HepG2 (cell line): ENCODE measurements around the gene CTXN1. TPM values are rescaled to one million over a fixed set of nuclear protein-coding genes. Genes with fewer than 3 reads are reported as not detected.

Experiments
- ATAC-seq: fragments of 200-7000 bp; cut with Tn5 transposase; 3 replicates; pipeline ENCODE4 v1.9.1; 2020; ENCODE audit warnings: mild to moderate bottlenecking, moderate library complexity
- BruUV-seq: library from RNA; stranded (reverse); fragments of 400-500 nt; replicated peaks from 2 replicates; lab custom pipeline; 2021; lab: Mats Ljungman, UMichigan
- CTCF ChIA-PET: fragments of 300-600 bp; formaldehyde crosslinking; extraction: SDS; loops from one replicate; lab custom pipeline; 2021; ENCODE audit warnings: low total read pairs, inconsistent platforms, low intra/inter-chr PET ratio; lab: Yijun Ruan, JAX
- POLR2A ChIA-PET: fragments of 350-600 bp; sonication (Branson Sonifier 250); formaldehyde crosslinking; loops from one replicate; lab custom pipeline; 2020; ENCODE audit warnings: antibody characterized with exemption, inconsistent platforms; lab: Yijun Ruan, JAX
- DNase-seq: peaks from one replicate; pipeline ENCODE4 v3.0.0-alpha.2; 2015; ENCODE audit warnings: low spot score
- FAIRE-seq: peaks from 3 replicates; lab custom pipeline; 2011; peaks lifted over from hg19 to GRCh38; lab: Jason Lieb, UNC
- H2AFZ ChIP-seq: one replicate; pipeline ENCODE4 v1.6.1; 2011; ENCODE audit warnings: low read length, inconsistent platforms
- H3K27ac ChIP-seq: fragments of 300-600 bp; 3 replicates; pipeline ENCODE4 v1.8.0; 2011; ENCODE audit warnings: mixed run types, mild to moderate bottlenecking, mixed read lengths, low read length, inconsistent platforms; ENCODE audit not compliant: insufficient read depth; ENCODE audit errors: extremely low read length
- H3K27me3 ChIP-seq, 2 experiments: fragments of 200-600 bp in 1 of 2; 2 replicates in 1 of 2; 3 replicates in 1 of 2; pipeline versions ENCODE4 v1.6.0 to v1.8.0; 2011; ENCODE audit warnings: low read length in 2 of 2, mild to moderate bottlenecking in 2 of 2, moderate library complexity in 2 of 2, inconsistent platforms in 1 of 2; ENCODE audit not compliant: insufficient read depth in 2 of 2, control insufficient read depth in 1 of 2
- H3K36me3 ChIP-seq, 2 experiments: fragments of 200-600 bp in 1 of 2; replicated peaks in 1 of 2; 2 replicates in 1 of 2; 3 replicates in 1 of 2; pipeline versions ENCODE4 v1.5.1 to v1.8.0; 2011; ENCODE audit warnings: low read length in 2 of 2, inconsistent platforms in 1 of 2; ENCODE audit not compliant: insufficient read depth in 2 of 2, control insufficient read depth in 1 of 2
- H3K4me1 ChIP-seq: 2 replicates; pipeline ENCODE4 v1.5.1; 2012; ENCODE audit warnings: low read length, inconsistent platforms; ENCODE audit not compliant: insufficient read depth
- H3K4me2 ChIP-seq: 2 replicates; pipeline ENCODE4 v1.6.0; 2011; ENCODE audit warnings: low read depth, low read length, inconsistent platforms
- H3K4me3 ChIP-seq, 3 experiments: fragments of 200-600 bp in 1 of 3; sonication (generic), shearing (Covaris generic) in 1 of 3; replicated peaks in 1 of 3; 2 replicates each; pipeline ENCODE4 v1.5.1; 2011 to 2016; ENCODE audit warnings: low read length in 3 of 3, inconsistent platforms in 2 of 3, low read depth in 2 of 3, mild to moderate bottlenecking in 2 of 3, control low read depth in 1 of 3, mixed read lengths in 1 of 3; ENCODE audit not compliant: insufficient read depth in 1 of 3
- H3K79me2 ChIP-seq: one replicate; pipeline ENCODE4 v1.6.1; 2011; ENCODE audit warnings: low read length, inconsistent platforms; ENCODE audit not compliant: insufficient read depth
- H3K9ac ChIP-seq: 2 replicates; pipeline ENCODE4 v1.6.0; 2011; ENCODE audit warnings: mild to moderate bottlenecking, low read depth, low read length, inconsistent platforms; ENCODE audit not compliant: insufficient read depth
- H3K9me3 ChIP-seq: 2 replicates; pipeline ENCODE4 v1.5.1; 2012; ENCODE audit warnings: mild to moderate bottlenecking, low read length
- H4K20me1 ChIP-seq: 2 replicates; pipeline ENCODE4 v1.6.0; 2011; ENCODE audit warnings: inconsistent platforms, mild to moderate bottlenecking, low read length, moderate library complexity; ENCODE audit not compliant: insufficient read depth
- AGO2 ChIP-seq: fragments of 200-400 bp; formaldehyde crosslinking; optimal IDR thresholded peaks from 2 replicates; pipeline ENCODE3; 2017; ENCODE audit warnings: mild to moderate bottlenecking, low read depth, low read length, moderate library complexity
- HNF1B ChIP-seq: sonication (generic); formaldehyde crosslinking; IDR thresholded peaks from 2 replicates; pipeline ENCODE4 v1.5.1; 2020; ENCODE audit warnings: mild to moderate bottlenecking, moderate library complexity, missing genetic modification reagents
- HOXA3 ChIP-seq: sonication (generic); formaldehyde crosslinking; IDR thresholded peaks from 2 replicates; pipeline ENCODE4 v1.5.0; 2020; ENCODE audit warnings: missing genetic modification reagents
- NONO ChIP-seq, 2 experiments: fragments of 450-650 bp in 1 of 2; sonication (generic) in 1 of 2; formaldehyde crosslinking in 1 of 2; IDR thresholded peaks in 1 of 2; conservative IDR thresholded peaks in 1 of 2; 2 replicates each; pipeline versions ENCODE4 v1.6.1 to v1.8.0; 2017 to 2022; ENCODE audit warnings: mild to moderate bottlenecking in 1 of 2, missing genetic modification reagents in 1 of 2, moderate library complexity in 1 of 2
- NPAS2 ChIP-seq: sonication (generic); formaldehyde crosslinking; IDR thresholded peaks from 2 replicates; pipeline ENCODE4 v1.8.0; 2022; ENCODE audit warnings: mild to moderate bottlenecking, missing genetic modification reagents, borderline replicate concordance
- RBFOX2 ChIP-seq: fragments of 200-400 bp; formaldehyde crosslinking; IDR thresholded peaks from 2 replicates; pipeline ENCODE4 v1.6.1; 2017; ENCODE audit warnings: low read depth, mild to moderate bottlenecking, low read length
- ZBTB33 ChIP-seq: sonication (generic); formaldehyde crosslinking; IDR thresholded peaks from 2 replicates; pipeline ENCODE4 v1.4.0; 2020; ENCODE audit warnings: missing genetic modification reagents
- ZBTB38 ChIP-seq: sonication (generic); formaldehyde crosslinking; IDR thresholded peaks from 2 replicates; pipeline ENCODE4 v1.5.1; 2020; ENCODE audit warnings: mild to moderate bottlenecking, missing genetic modification reagents
- WGBS: methylation state at CpG from one replicate; pipeline ENCODE4 v1.1.6; 2017; ENCODE audit warnings: low lambda C conversion rate; 5-methylcytosine and 5-hydroxymethylcytosine counted together
- in situ Hi-C: cut with HindIII; loops from 2 replicates; pipeline ENCODE4 v1.10.0; 2017; ENCODE audit warnings: low pct_unique_long_range_greater_than_20kb; ENCODE audit not compliant: extremely low pct_ligation_motif_present
- intact Hi-C: fragments of 100-400 bp; cut with micrococcal nuclease; formaldehyde crosslinking; loops from one replicate; pipeline ENCODE4 v1.10.0; 2022; ENCODE audit not compliant: unreplicated experiment
- polyA plus RNA-seq, 8 experiments: library from polyadenylated mRNA; depleted of rRNA in 3 of 8; stranded (reverse) in 7 of 8; unstranded in 1 of 8; fragments of >200 nt; fragmentation: Illumina TruSeq in 4 of 8; extraction: Trizol in 4 of 8; gene quantifications; 2 replicates each; pipeline versions ENCODE4 v1.2.1 to v1.2.3, GENCODE V29; 2011 to 2016; ENCODE audit warnings: low read depth in 4 of 8, missing spikeins in 1 of 8, mixed read lengths in 1 of 8; ENCODE audit not compliant: insufficient read depth in 1 of 8
- total RNA-seq, 5 experiments: library from RNA; depleted of rRNA; stranded (reverse); fragments of >200 nt; fragmentation: Illumina TruSeq; extraction: Trizol; gene quantifications; 2 replicates each; pipeline ENCODE4 v1.2.3, GENCODE V29; 2016; ENCODE audit warnings: low read depth in 1 of 5
- TF ChIP-seq, protein P1 (sequence below): sonication (generic); formaldehyde crosslinking; IDR thresholded peaks from 2 replicates; pipeline ENCODE4 v1.8.1; 2022; ENCODE audit warnings: low read depth, mild to moderate bottlenecking, missing genetic modification reagents

CTXN1 gene
- total and polyA plus RNA-seq, 2 of the 13 experiments (the other 11 are each of a cell fraction or from before 2014, with no cell fraction given) = 0.11 TPM; not detected in 1

- H3K79me2 ChIP-seq = no peaks in the 10 kb centered on the region
- BruUV-seq = no TSS peak
- no peak overlapping the region for H2AFZ ChIP-seq
- peaks cover 41% of the 10 kb centered on the region for H3K4me1 ChIP-seq
- H3K9me3 ChIP-seq = no peaks in the 10 kb centered on the region
- intact Hi-C loops = no loop called here
- 93% methylated on average over 38 of the region's 71 CpGs for WGBS
- peak overlapping the region; percentile 89 for H3K4me2 ChIP-seq
- ATAC-seq (no peak), DNase-seq (no peak), FAIRE-seq (no peak)
- no peaks in the 10 kb centered on the region; a peak in 1 of 5 replicates for H3K27me3 ChIP-seq
- CTCF ChIA-PET = no interaction called here
- 0 out of 2 replicates have a peak overlapping the region, but pooled peaks have one; percentile 49 for H3K9ac ChIP-seq
- peak overlapping the region; percentile 30 for H3K27ac ChIP-seq
- TF ChIP-seq AGO2 (peak; percentile 71), ZBTB33 (CRISPR knock-in tag) (peak; percentile 94), ZBTB38 (0 out of 2 replicates have a peak, but pooled peaks have one; percentile 78), NPAS2 (CRISPR knock-in tag) (no peak), HOXA3 (peak; percentile 59), RBFOX2 (peak; percentile 26; the same call in 1 of the 2 replicates), NONO (IDR thresholded peaks at IDR 0.05) (no peak), NONO (CRISPR knock-in tag; conservative IDR thresholded peaks at IDR 0.05) (0 out of 2 replicates have a peak, but pooled peaks have one; percentile 28), HNF1B (CRISPR knock-in tag) (no peak)
- TF ChIP-seq, protein P1, sequence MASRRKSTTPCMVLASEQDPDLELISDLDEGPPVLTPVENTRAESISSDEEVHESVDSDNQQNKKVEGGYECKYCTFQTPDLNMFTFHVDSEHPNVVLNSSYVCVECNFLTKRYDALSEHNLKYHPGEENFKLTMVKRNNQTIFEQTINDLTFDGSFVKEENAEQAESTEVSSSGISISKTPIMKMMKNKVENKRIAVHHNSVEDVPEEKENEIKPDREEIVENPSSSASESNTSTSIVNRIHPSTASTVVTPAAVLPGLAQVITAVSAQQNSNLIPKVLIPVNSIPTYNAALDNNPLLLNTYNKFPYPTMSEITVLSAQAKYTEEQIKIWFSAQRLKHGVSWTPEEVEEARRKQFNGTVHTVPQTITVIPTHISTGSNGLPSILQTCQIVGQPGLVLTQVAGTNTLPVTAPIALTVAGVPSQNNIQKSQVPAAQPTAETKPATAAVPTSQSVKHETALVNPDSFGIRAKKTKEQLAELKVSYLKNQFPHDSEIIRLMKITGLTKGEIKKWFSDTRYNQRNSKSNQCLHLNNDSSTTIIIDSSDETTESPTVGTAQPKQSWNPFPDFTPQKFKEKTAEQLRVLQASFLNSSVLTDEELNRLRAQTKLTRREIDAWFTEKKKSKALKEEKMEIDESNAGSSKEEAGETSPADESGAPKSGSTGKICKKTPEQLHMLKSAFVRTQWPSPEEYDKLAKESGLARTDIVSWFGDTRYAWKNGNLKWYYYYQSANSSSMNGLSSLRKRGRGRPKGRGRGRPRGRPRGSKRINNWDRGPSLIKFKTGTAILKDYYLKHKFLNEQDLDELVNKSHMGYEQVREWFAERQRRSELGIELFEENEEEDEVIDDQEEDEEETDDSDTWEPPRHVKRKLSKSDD = 0 out of 2 replicates have a peak, but pooled peaks have one; percentile 12
- peaks cover 5% of the 10 kb centered on the region; the same call in 1 of the 2 replicates for H4K20me1 ChIP-seq
- in situ Hi-C loops = no loop called here
- peak overlapping the region; percentile 40 to 70 (median 57); a peak in 4 of 6 replicates for H3K4me3 ChIP-seq
- H3K36me3 ChIP-seq = peaks cover 5 to 10% of the 10 kb centered on the region in 2 experiments; a peak in 1 of 5 replicates
- POLR2A ChIA-PET = interaction anchor here (1.1 to 6.4 kb wide), 6 partner anchors 9 to 49 kb away, joined by 3 to 85 read pairs (median 54); partner anchors contain the start of genes LRRC8E, MAP2K7 and TIMM44
These were observed 8.5 kb downstream of the CTXN1 start for GRCh38 chr19:7917267-7918061.
